ENCODE data around the gene ADAMTS7.
"Not testable (repeated sequence)": the region's sequence is repeated elsewhere in the genome, so short reads cannot be mapped to it uniquely, and the experiment has no call there.

ADAMTS7 gene

GRCh38 chr15:78755900-78756591 is 55.2 kb downstream of the ADAMTS7 start:
- H4K20me1 ChIP-seq (ENCODE audit: insufficient read depth); H3K4me2 ChIP-seq; H3K27ac ChIP-seq; H2AFZ ChIP-seq (ENCODE audit: low read depth); H3K4me1 ChIP-seq (ENCODE audit: low read depth, poor library complexity, severe bottlenecking); H3K4me3 ChIP-seq (IDR thresholded peaks at IDR 0.05; ENCODE audit: insufficient read depth, low read depth, low read length); H3K9ac ChIP-seq; H3K27me3 ChIP-seq (ENCODE audit: insufficient read depth, low read depth); H3K79me2 ChIP-seq (ENCODE audit: insufficient read depth, low read depth); H3K36me3 ChIP-seq (ENCODE audit: insufficient read depth): not testable (repeated sequence)
- TF ChIP-seq CTCF (conservative IDR thresholded peaks at IDR 0.05; ENCODE audit: low read depth, low read length): peak; percentile 29; the same call in 1 of the 2 replicates

GRCh38 chr15:78754637-78755280 is 56.5 kb downstream of the ADAMTS7 start:
- not testable (repeated sequence) for H2AFZ ChIP-seq (ENCODE audit: low read depth); H3K9ac ChIP-seq; H4K20me1 ChIP-seq (ENCODE audit: insufficient read depth); H3K27me3 ChIP-seq (ENCODE audit: insufficient read depth, low read depth); H3K36me3 ChIP-seq (ENCODE audit: insufficient read depth); H3K27ac ChIP-seq; H3K4me2 ChIP-seq; H3K79me2 ChIP-seq (ENCODE audit: insufficient read depth, low read depth); H3K4me3 ChIP-seq (IDR thresholded peaks at IDR 0.05; ENCODE audit: insufficient read depth, low read depth, low read length); H3K4me1 ChIP-seq (ENCODE audit: low read depth, poor library complexity, severe bottlenecking)

GRCh38 chr15:78753751-78754535 is 57.3 kb downstream of the ADAMTS7 start:
- H2AFZ ChIP-seq (ENCODE audit: low read depth); H3K4me1 ChIP-seq (ENCODE audit: low read depth, poor library complexity, severe bottlenecking); H3K36me3 ChIP-seq (ENCODE audit: insufficient read depth); H3K27me3 ChIP-seq (ENCODE audit: insufficient read depth, low read depth); H4K20me1 ChIP-seq (ENCODE audit: insufficient read depth); H3K4me3 ChIP-seq (IDR thresholded peaks at IDR 0.05; ENCODE audit: insufficient read depth, low read depth, low read length); H3K27ac ChIP-seq; H3K4me2 ChIP-seq; H3K79me2 ChIP-seq (ENCODE audit: insufficient read depth, low read depth); H3K9ac ChIP-seq: not testable (repeated sequence)

GRCh38 chr15:78753359-78753659 is 58.0 kb downstream of the ADAMTS7 start:
- not testable (repeated sequence) for H3K27me3 ChIP-seq (ENCODE audit: insufficient read depth, low read depth); H3K4me3 ChIP-seq (IDR thresholded peaks at IDR 0.05; ENCODE audit: insufficient read depth, low read depth, low read length); H3K4me2 ChIP-seq; H3K79me2 ChIP-seq (ENCODE audit: insufficient read depth, low read depth); H3K9ac ChIP-seq; H3K36me3 ChIP-seq (ENCODE audit: insufficient read depth); H3K27ac ChIP-seq; H2AFZ ChIP-seq (ENCODE audit: low read depth); H3K4me1 ChIP-seq (ENCODE audit: low read depth, poor library complexity, severe bottlenecking); H4K20me1 ChIP-seq (ENCODE audit: insufficient read depth)

- no peaks in the 10 kb centered on the region for H3K79me2 ChIP-seq (ENCODE audit: insufficient read depth, low read depth)
- H3K4me3 ChIP-seq (IDR thresholded peaks at IDR 0.05; ENCODE audit: insufficient read depth, low read depth, low read length): no peak overlapping the region
- no peak overlapping the region for H3K9ac ChIP-seq
- peaks cover 3% of the 10 kb centered on the region for H3K4me1 ChIP-seq (ENCODE audit: low read depth, poor library complexity, severe bottlenecking)
- no peak overlapping the region for H3K4me2 ChIP-seq
- TF ChIP-seq CTCF (conservative IDR thresholded peaks at IDR 0.05; ENCODE audit: low read depth, low read length): no peak
- no peak overlapping the region for H3K27ac ChIP-seq
- no peaks in the 10 kb centered on the region for H3K27me3 ChIP-seq (ENCODE audit: insufficient read depth, low read depth)
- no peaks in the 10 kb centered on the region for H4K20me1 ChIP-seq (ENCODE audit: insufficient read depth)
- no peaks in the 10 kb centered on the region for H3K36me3 ChIP-seq (ENCODE audit: insufficient read depth)
- no peak overlapping the region for H2AFZ ChIP-seq (ENCODE audit: low read depth)
Measured at GRCh38 chr15:78752492-78753358, 58.5 kb downstream of the ADAMTS7 start.

Measured in KMS-11 (cell line).